Left lung (tissue), 10 donors: Measurements from ENCODE around the gene RANGAP1. TPM values are rescaled to one million over a fixed set of nuclear protein-coding genes. Genes with fewer than 3 reads are reported as not detected.

Experiments
- ATAC-seq: fragments of 200-7000 bp; cut with Tn5 transposase; one replicate; pipeline ENCODE4 v1.9.1; 2020; ENCODE audit warnings: moderate library complexity
- DNase-seq, 4 donors: peaks; one replicate each; pipeline ENCODE4 v3.0.0-alpha.2; 2013 to 2020
- H3K27ac ChIP-seq, 2 donors: fragments of 200-600 bp; sonication (generic) in 1 of 2; one replicate each; pipeline versions ENCODE4 v1.5.0 to v1.8.0; 2020 to 2021
- H3K27me3 ChIP-seq, 2 donors: fragments of 200-600 bp; sonication (generic) in 1 of 2; one replicate each; pipeline versions ENCODE4 v1.5.0 to v1.8.0; 2020 to 2021
- H3K36me3 ChIP-seq, 2 donors: fragments of 200-600 bp; sonication (generic) in 1 of 2; one replicate each; pipeline versions ENCODE4 v1.5.0 to v1.8.0; 2020 to 2021
- H3K4me1 ChIP-seq, 2 donors: fragments of 200-600 bp; one replicate each; pipeline ENCODE4 v1.8.0; 2021
- H3K4me3 ChIP-seq, 2 donors: fragments of 200-600 bp; sonication (generic) in 1 of 2; one replicate each; pipeline versions ENCODE4 v1.5.0 to v1.8.0; 2020 to 2021; ENCODE audit warnings: mild to moderate bottlenecking in 1 of 2
- H3K9me3 ChIP-seq, 2 donors: fragments of 200-600 bp; sonication (generic) in 1 of 2; one replicate each; pipeline versions ENCODE4 v1.5.0 to v1.8.0; 2020 to 2021
- CTCF ChIP-seq, 2 donors: fragments of 200-600 bp; sonication (generic) in 1 of 2; IDR thresholded peaks; one replicate each; pipeline versions ENCODE4 v1.5.0 to v1.8.0; 2021; ENCODE audit warnings: antibody characterized with exemption in 2 of 2
- intact Hi-C, 2 donors: fragments of 100-400 bp; cut with DNase I; formaldehyde crosslinking; loops; one replicate each; pipeline versions ENCODE4 v1.11.2 to v1.14.2; 2022
- polyA plus RNA-seq, 6 donors: library from polyadenylated mRNA; unstranded; fragments of 120-200 nt; gene quantifications; one replicate each; pipeline ENCODE4 v1.2.1, GENCODE V29; 2013; ENCODE audit not compliant: insufficient read length in 6 of 6
- total RNA-seq, 2 donors: library from RNA; stranded (reverse); fragmentation: NEBNext Ultra II Directional; extraction: Animal tissue kit (Norgen Biotek cat#: 25700); gene quantifications; one replicate each; pipeline ENCODE4 v1.2.1, GENCODE V29; 2021
- donor health status: DM: no; HTN: yes; CAD: no.
- donor health status: DM: no; HTN: no; CAD: no.

The RANGAP1 gene
- total and polyA plus RNA-seq, 8 donors: 35.0 to 65.8 (median 40.1) TPM

GRCh38 chr22:41229730-41230400 is 56.1 kb downstream of the RANGAP1 start:
- H3K36me3 ChIP-seq: peaks cover 0 to 57% of the 10 kb centered on the region in 2 donors
- no peak for TF ChIP-seq CTCF (IDR thresholded peaks at IDR 0.05)
- intact Hi-C loops: no loop called here
- peak overlapping the region in 1 of 2 donors; percentile 16 for H3K27ac ChIP-seq
- H3K9me3 ChIP-seq: no peaks in the 10 kb centered on the region
- H3K4me1 ChIP-seq: peaks cover 0 to 16% of the 10 kb centered on the region in 2 donors
- ATAC-seq (no peak), DNase-seq (peak in 1 of 4 donors; percentile 12)
- no peaks in the 10 kb centered on the region for H3K27me3 ChIP-seq
- no peak overlapping the region for H3K4me3 ChIP-seq

- Histone ChIP-seq H3K27ac (no peak overlapping the region), H3K36me3 (peaks cover 0 to 63% of the 10 kb centered on the region in 2 donors), H3K9me3 (no peaks in the 10 kb centered on the region), H3K4me3 (no peak overlapping the region), H3K4me1 (peaks cover 0 to 16% of the 10 kb centered on the region in 2 donors), H3K27me3 (no peaks in the 10 kb centered on the region)
- intact Hi-C loops: no loop called here
- ATAC-seq (no peak), DNase-seq (no peak)
- no peak for TF ChIP-seq CTCF (IDR thresholded peaks at IDR 0.05)
These were observed 56.8 kb downstream of the RANGAP1 start for GRCh38 chr22:41229215-41229614.

GRCh38 chr22:41226723-41227655 is 59.0 kb downstream of the RANGAP1 start:
- DNase-seq: peak in 1 of 4 donors; percentile 69
- no peaks in the 10 kb centered on the region for H3K27me3 ChIP-seq
- no peaks in the 10 kb centered on the region for H3K9me3 ChIP-seq
- ATAC-seq: peak; percentile 82
- peaks cover 0 to 86% of the 10 kb centered on the region in 2 donors for H3K36me3 ChIP-seq
- peaks cover 0 to 16% of the 10 kb centered on the region in 2 donors for H3K4me1 ChIP-seq
- no peak overlapping the region for H3K4me3 ChIP-seq
- no peak overlapping the region for H3K27ac ChIP-seq
- TF ChIP-seq CTCF (IDR thresholded peaks at IDR 0.05): no peak
- intact Hi-C loops: no loop called here

- no peak overlapping the region for H3K4me3 ChIP-seq
- H3K4me1 ChIP-seq: peaks cover 0 to 11% of the 10 kb centered on the region in 2 donors
- no peak for ATAC-seq
- no peaks in the 10 kb centered on the region for H3K27me3 ChIP-seq
- no peaks in the 10 kb centered on the region for H3K9me3 ChIP-seq
- DNase-seq: no peak
- no peak overlapping the region for H3K27ac ChIP-seq
- intact Hi-C loops: no loop called here
- peaks cover 0 to 96% of the 10 kb centered on the region in 2 donors for H3K36me3 ChIP-seq
- TF ChIP-seq CTCF (IDR thresholded peaks at IDR 0.05): no peak
These were observed 62.5 kb downstream of the RANGAP1 start for GRCh38 chr22:41223535-41223934.
